ENCODE measurements around the gene RBM20. TPM values are rescaled to one million over a fixed set of nuclear protein-coding genes. Genes with fewer than 3 reads are reported as not detected.

The RBM20 gene
- total RNA-seq, 4 donors from 2014 or later = 0.62 to 7.4 (median 3.9) TPM

- 85 to 90% methylated on average over 6 to 7 of the region's 7 CpGs for WGBS, 2 donors (ENCODE audit: low coverage in 1 of 2)
- no peak overlapping the region for H3K4me3 ChIP-seq
- H3K4me1 ChIP-seq = peaks cover 0 to 8% (median 5%) of the 10 kb centered on the region in 3 donors
- no peaks in the 10 kb centered on the region for H3K27me3 ChIP-seq
- no peak for ATAC-seq
- TF ChIP-seq POLR2A (IDR thresholded peaks at IDR 0.05) (no peak), CTCF (IDR thresholded peaks at IDR 0.05) (no peak), POLR2AphosphoS5 (IDR thresholded peaks at IDR 0.05) (no peak), EP300 (IDR thresholded peaks at IDR 0.05) (no peak)
- peak overlapping the region in 1 of 4 donors; percentile 13 for H3K27ac ChIP-seq
- H3K36me3 ChIP-seq = no peaks in the 10 kb centered on the region
- no peaks in the 10 kb centered on the region for H3K9me3 ChIP-seq
These were observed 129.5 kb downstream of the RBM20 start for GRCh38 chr10:110773693-110774068.

DNA sequence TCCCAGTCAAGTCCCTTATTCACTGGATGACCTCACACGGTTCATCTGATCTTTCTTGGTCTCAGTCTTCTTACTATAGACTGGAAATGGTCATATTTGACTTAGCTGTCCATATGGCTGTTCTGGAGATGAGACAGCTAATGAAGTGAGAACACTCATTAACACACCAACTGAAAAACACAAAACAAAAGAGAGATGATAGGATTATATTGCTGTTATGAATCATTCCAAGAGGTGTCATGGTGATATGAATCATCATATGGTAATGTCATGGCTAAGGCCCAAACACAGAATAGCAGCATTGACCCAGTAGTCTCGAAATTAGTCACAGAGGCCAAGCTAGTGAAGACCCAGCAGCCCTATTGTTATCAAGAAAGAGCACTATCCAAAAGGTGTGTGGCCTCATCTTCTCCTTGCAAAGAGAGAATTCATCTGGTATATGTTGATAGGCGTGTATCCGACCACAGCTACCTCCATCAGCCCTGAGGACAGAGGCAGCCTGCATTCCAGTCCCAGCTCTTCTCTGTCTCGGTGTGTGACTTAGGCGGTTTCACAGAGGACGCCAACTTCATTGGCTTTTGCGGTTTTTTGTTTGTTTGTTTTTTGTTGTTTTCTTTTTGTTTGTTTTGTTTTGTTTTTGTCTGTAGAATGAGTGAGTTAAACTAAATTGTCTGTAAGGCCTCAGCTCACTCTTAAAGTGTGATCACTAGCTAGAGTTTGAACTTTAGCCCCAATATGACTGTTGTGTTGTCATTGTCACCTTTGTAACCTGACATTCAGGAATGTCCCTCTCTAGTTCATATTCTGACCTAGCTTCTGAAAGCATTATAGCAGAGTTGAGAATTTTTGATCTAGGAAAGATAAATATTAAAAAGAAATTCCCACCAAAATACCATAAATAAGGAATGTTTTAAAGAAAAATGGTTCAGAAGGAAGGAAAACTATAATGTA lies 130.2 kb downstream of the RBM20 start:
- no peaks in the 10 kb centered on the region for H3K36me3 ChIP-seq
- peaks cover 0 to 8% (median 5%) of the 10 kb centered on the region in 3 donors for H3K4me1 ChIP-seq
- TF ChIP-seq EP300 (IDR thresholded peaks at IDR 0.05) (no peak), POLR2AphosphoS5 (IDR thresholded peaks at IDR 0.05) (no peak), CTCF (IDR thresholded peaks at IDR 0.05) (no peak), POLR2A (IDR thresholded peaks at IDR 0.05) (no peak)
- H3K27me3 ChIP-seq = no peaks in the 10 kb centered on the region
- H3K9me3 ChIP-seq = no peaks in the 10 kb centered on the region
- 79 to 87% methylated on average over 8 of the region's 8 CpGs for WGBS, 2 donors (ENCODE audit: low coverage in 1 of 2)
- peak overlapping the region in 1 of 4 donors; percentile 13 for H3K27ac ChIP-seq
- ATAC-seq = peak; percentile 50
- no peak overlapping the region for H3K4me3 ChIP-seq

- ATAC-seq = no peak
- Histone ChIP-seq H3K4me1 (peaks cover 0 to 8% (median 5%) of the 10 kb centered on the region in 3 donors), H3K4me3 (no peak overlapping the region), H3K9me3 (no peaks in the 10 kb centered on the region), H3K36me3 (no peaks in the 10 kb centered on the region), H3K27me3 (no peaks in the 10 kb centered on the region), H3K27ac (no peak overlapping the region)
- TF ChIP-seq POLR2AphosphoS5 (IDR thresholded peaks at IDR 0.05) (no peak), POLR2A (IDR thresholded peaks at IDR 0.05) (no peak), EP300 (IDR thresholded peaks at IDR 0.05) (no peak), CTCF (IDR thresholded peaks at IDR 0.05) (no peak)
- 86 to 94% methylated on average over 2 to 4 of the region's 4 CpGs for WGBS, 2 donors (ENCODE audit: low coverage in 1 of 2)
These were observed 130.9 kb downstream of the RBM20 start for GRCh38 chr10:110775020-110775375.

DNA sequence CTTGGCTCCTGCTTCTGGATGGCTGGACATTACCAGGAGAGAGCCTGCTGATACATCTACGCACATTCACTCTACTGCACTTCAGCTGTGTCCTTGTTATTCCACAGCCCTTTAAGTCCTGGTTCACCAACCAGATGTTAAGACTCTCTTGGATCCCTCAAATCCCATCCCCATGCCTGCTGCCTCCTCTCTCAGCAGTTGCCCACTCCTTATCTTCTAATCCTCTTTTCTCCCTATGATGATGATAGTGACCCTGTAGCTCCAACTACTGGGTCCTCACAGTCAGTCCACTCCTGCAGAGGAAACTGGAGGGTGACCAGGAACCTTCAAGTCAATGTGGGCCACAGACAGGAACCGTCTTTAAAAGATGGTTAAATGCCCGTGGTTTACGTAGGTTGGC lies 131.3 kb downstream of the RBM20 start:
- no peaks in the 10 kb centered on the region for H3K36me3 ChIP-seq
- TF ChIP-seq EP300 (IDR thresholded peaks at IDR 0.05) (no peak), CTCF (IDR thresholded peaks at IDR 0.05) (no peak), POLR2A (IDR thresholded peaks at IDR 0.05) (no peak), POLR2AphosphoS5 (IDR thresholded peaks at IDR 0.05) (no peak)
- no peaks in the 10 kb centered on the region for H3K27me3 ChIP-seq
- ATAC-seq = no peak
- no peak overlapping the region for H3K4me3 ChIP-seq
- H3K9me3 ChIP-seq = no peaks in the 10 kb centered on the region
- H3K27ac ChIP-seq = no peak overlapping the region
- 93 to 95% methylated on average over 3 to 4 of the region's 4 CpGs for WGBS, 2 donors (ENCODE audit: low coverage in 1 of 2)
- peaks cover 0 to 8% (median 5%) of the 10 kb centered on the region in 3 donors for H3K4me1 ChIP-seq

DNA sequence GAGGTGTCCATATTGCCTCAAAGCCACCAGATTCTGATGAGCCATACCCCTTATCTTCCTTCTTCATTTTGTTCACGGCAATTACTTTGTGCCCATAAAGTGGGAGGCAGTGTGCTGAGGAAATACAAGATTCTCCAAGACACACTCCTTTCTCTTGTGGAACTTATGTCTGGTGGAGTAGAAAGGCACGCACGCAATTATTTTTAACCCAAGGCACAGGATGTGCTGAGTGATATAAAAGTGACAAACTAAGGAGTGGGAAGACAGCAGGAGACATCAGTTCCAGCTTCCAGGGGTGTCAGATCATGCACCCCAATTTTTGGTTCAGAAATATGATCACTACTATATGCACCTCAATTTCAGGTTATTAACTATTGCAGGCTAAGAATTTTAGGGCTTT lies 132.9 kb downstream of the RBM20 start:
- no peaks in the 10 kb centered on the region for H3K36me3 ChIP-seq
- no peak for ATAC-seq
- H3K4me3 ChIP-seq = no peak overlapping the region
- H3K9me3 ChIP-seq = no peaks in the 10 kb centered on the region
- no peaks in the 10 kb centered on the region for H3K27me3 ChIP-seq
- H3K4me1 ChIP-seq = peaks cover 0 to 8% (median 5%) of the 10 kb centered on the region in 3 donors
- TF ChIP-seq EP300 (IDR thresholded peaks at IDR 0.05) (no peak), POLR2AphosphoS5 (IDR thresholded peaks at IDR 0.05) (no peak), POLR2A (IDR thresholded peaks at IDR 0.05) (no peak), CTCF (IDR thresholded peaks at IDR 0.05) (no peak)
- no peak overlapping the region for H3K27ac ChIP-seq
- WGBS, 2 donors (ENCODE audit: low coverage in 1 of 2) = 91 to 100% methylated on average over 1 to 3 of the region's 3 CpGs

Data from gastroesophageal sphincter (tissue), 4 donors.